Peyer's patch (tissue), 4 donors: Measurements from ENCODE around the gene XPNPEP2.

Source experiments
- CTCF ChIP-seq, 6 experiments: fragments of 450-650 bp in 4 of 6; fragments of 200-600 bp in 2 of 6; sonication (generic) in 1 of 6; IDR thresholded peaks; one replicate each; pipeline ENCODE4 v1.5.1; 2017 to 2019; ENCODE audit warnings: antibody characterized with exemption in 6 of 6, mild to moderate bottlenecking in 3 of 6, moderate library complexity in 1 of 6
- POLR2A ChIP-seq, 2 donors: fragments of 450-650 bp; IDR thresholded peaks; one replicate each; pipeline ENCODE4 v1.5.1; 2017; ENCODE audit warnings: antibody characterized with exemption in 2 of 2, mild to moderate bottlenecking in 2 of 2, moderate library complexity in 2 of 2

GRCh38 chrX:129782706-129783105, 43.9 kb downstream of the XPNPEP2 start:
- TF ChIP-seq CTCF (IDR thresholded peaks at IDR 0.05), result no peak
- no peak for TF ChIP-seq POLR2A (IDR thresholded peaks at IDR 0.05)
